SJCRH30 (cell line): ENCODE results near the gene ARHGEF16. TPM values are rescaled to one million over a fixed set of nuclear protein-coding genes. Genes with fewer than 3 reads are reported as not detected.

Experiments used
- DNase-seq, 2 experiments: peaks; one replicate each; pipeline ENCODE4 v3.0.0-alpha.2; 2015 to 2020
- H3K27ac ChIP-seq: fragments of 250-450 bp; sonication (Bioruptor Pico); 2 replicates; pipeline ENCODE4 v1.5.1; 2020; ENCODE audit warnings: mild to moderate bottlenecking, moderate library complexity
- H3K27me3 ChIP-seq: fragments of 250-450 bp; sonication (Bioruptor Pico); 2 replicates; pipeline ENCODE4 v1.5.1; 2020; ENCODE audit warnings: mild to moderate bottlenecking, moderate library complexity
- H3K36me3 ChIP-seq: fragments of 250-450 bp; sonication (Bioruptor Pico); 2 replicates; pipeline ENCODE4 v1.5.1; 2020; ENCODE audit warnings: mild to moderate bottlenecking, moderate library complexity
- H3K4me1 ChIP-seq: fragments of 250-450 bp; sonication (Bioruptor Pico); 2 replicates; pipeline ENCODE4 v1.5.1; 2020; ENCODE audit warnings: mild to moderate bottlenecking, moderate library complexity
- H3K4me3 ChIP-seq: fragments of 250-450 bp; sonication (Bioruptor Pico); 2 replicates; pipeline ENCODE4 v1.5.1; 2020; ENCODE audit warnings: mild to moderate bottlenecking, moderate library complexity
- H3K9me3 ChIP-seq: fragments of 250-450 bp; sonication (Bioruptor Pico); replicated peaks from 2 replicates; pipeline ENCODE4 v1.5.1; 2020; ENCODE audit warnings: mild to moderate bottlenecking, moderate library complexity
- total RNA-seq: library from RNA; depleted of rRNA; stranded (reverse); fragments of >200 nt; shearing (Covaris generic); gene quantifications from 2 replicates; pipeline ENCODE4 v1.2.3, GENCODE V29; 2014

Gene ARHGEF16
- total RNA-seq, 1 experiment from 2014 or later = 0.57 TPM

DNA sequence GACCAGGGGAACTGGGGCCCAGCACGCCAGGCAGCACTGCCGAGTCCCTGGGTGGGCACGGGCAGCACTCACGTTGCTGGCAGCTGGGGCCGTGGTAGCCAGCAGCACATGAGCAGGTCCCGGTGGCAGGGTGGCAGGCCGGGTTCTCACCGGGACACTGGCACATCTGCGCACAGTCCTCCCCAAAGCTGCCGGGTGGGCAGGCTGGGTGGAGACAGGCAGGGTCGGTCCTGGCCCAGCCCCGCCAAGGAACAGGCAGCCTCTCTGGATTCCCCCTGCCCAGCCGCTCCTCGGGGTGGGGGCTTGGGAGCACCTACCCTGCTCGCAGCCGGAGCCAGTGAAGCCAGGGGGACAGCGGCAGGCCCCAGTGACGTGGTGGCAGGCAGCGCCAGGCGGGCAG, 42.5 kb downstream of the ARHGEF16 start:
- Histone ChIP-seq H3K36me3 (no peaks in the 10 kb centered on the region), H3K27ac (no peak overlapping the region), H3K9me3 (no peaks in the 10 kb centered on the region), H3K4me3 (no peak overlapping the region), H3K4me1 (no peaks in the 10 kb centered on the region), H3K27me3 (peaks cover 50% of the 10 kb centered on the region)
- no peak for DNase-seq

- H3K4me3 ChIP-seq = no peak overlapping the region
- H3K27me3 ChIP-seq = peaks cover 54% of the 10 kb centered on the region
- no peaks in the 10 kb centered on the region for H3K36me3 ChIP-seq
- no peaks in the 10 kb centered on the region for H3K4me1 ChIP-seq
- H3K9me3 ChIP-seq = no peaks in the 10 kb centered on the region
- DNase-seq = no peak
- no peak overlapping the region for H3K27ac ChIP-seq
Measured at GRCh38 chr1:3497521-3497920, 43.1 kb downstream of the ARHGEF16 start.

GRCh38 chr1:3498246-3498930, 43.9 kb downstream of the ARHGEF16 start:
- Histone ChIP-seq H3K27ac (no peak overlapping the region), H3K4me1 (no peaks in the 10 kb centered on the region), H3K9me3 (no peaks in the 10 kb centered on the region), H3K27me3 (peaks cover 54% of the 10 kb centered on the region), H3K36me3 (no peaks in the 10 kb centered on the region), H3K4me3 (no peak overlapping the region)
- no peak for DNase-seq

- H3K4me1 ChIP-seq = no peaks in the 10 kb centered on the region
- no peaks in the 10 kb centered on the region for H3K36me3 ChIP-seq
- no peaks in the 10 kb centered on the region for H3K9me3 ChIP-seq
- H3K4me3 ChIP-seq = no peak overlapping the region
- peaks cover 54% of the 10 kb centered on the region for H3K27me3 ChIP-seq
- DNase-seq = no peak
- H3K27ac ChIP-seq = no peak overlapping the region
Measured at GRCh38 chr1:3498986-3499385, 44.5 kb downstream of the ARHGEF16 start.

- no peak for DNase-seq
- Histone ChIP-seq H3K4me1 (no peaks in the 10 kb centered on the region), H3K4me3 (no peak overlapping the region), H3K27ac (no peak overlapping the region), H3K36me3 (no peaks in the 10 kb centered on the region), H3K9me3 (no peaks in the 10 kb centered on the region), H3K27me3 (peaks cover 52% of the 10 kb centered on the region)
Measured at GRCh38 chr1:3499611-3500010, 45.1 kb downstream of the ARHGEF16 start.

DNA sequence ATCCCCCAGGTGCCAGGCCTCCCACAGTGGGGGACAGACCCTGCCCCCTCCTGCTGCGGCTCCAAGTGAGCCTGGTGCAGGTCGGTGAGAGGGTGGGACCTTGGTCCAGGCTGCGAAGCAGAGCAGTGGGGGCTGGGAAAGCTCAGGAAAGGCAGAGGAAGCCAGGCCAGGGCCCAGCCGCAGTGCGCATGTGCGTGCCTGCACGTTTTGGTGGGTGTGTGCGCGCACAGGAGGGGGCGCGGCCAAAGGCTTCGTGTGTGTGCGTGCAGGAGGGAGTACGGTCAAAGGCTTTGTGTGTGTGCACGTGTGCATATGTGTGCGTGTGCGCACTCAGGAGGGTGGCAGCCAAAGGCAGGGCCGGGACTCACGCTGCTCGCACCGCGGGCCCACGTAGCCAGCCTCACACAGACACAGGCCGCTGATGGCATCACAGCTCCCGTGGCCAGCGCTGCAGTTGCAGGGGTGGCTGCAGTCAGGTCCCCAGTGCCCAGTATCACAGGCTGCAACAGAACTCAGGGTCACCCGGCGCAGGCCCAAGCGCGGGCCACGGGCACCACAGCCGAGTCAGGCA, 45.9 kb downstream of the ARHGEF16 start:
- Histone ChIP-seq H3K27me3 (peaks cover 51% of the 10 kb centered on the region), H3K36me3 (no peaks in the 10 kb centered on the region), H3K9me3 (no peaks in the 10 kb centered on the region), H3K4me3 (no peak overlapping the region), H3K4me1 (no peaks in the 10 kb centered on the region), H3K27ac (no peak overlapping the region)
- DNase-seq = no peak

- Histone ChIP-seq H3K4me1 (no peaks in the 10 kb centered on the region), H3K4me3 (no peak overlapping the region), H3K27ac (no peak overlapping the region), H3K27me3 (peaks cover 43% of the 10 kb centered on the region), H3K36me3 (no peaks in the 10 kb centered on the region), H3K9me3 (no peaks in the 10 kb centered on the region)
- DNase-seq = no peak
Measured at GRCh38 chr1:3501437-3501836, 47.0 kb downstream of the ARHGEF16 start.

- Histone ChIP-seq H3K36me3 (no peaks in the 10 kb centered on the region), H3K27ac (no peak overlapping the region), H3K4me1 (no peaks in the 10 kb centered on the region), H3K4me3 (no peak overlapping the region), H3K27me3 (peaks cover 40% of the 10 kb centered on the region), H3K9me3 (no peaks in the 10 kb centered on the region)
- DNase-seq = peak; percentile 71
Measured at GRCh38 chr1:3501856-3502640, 47.6 kb downstream of the ARHGEF16 start.

DNA sequence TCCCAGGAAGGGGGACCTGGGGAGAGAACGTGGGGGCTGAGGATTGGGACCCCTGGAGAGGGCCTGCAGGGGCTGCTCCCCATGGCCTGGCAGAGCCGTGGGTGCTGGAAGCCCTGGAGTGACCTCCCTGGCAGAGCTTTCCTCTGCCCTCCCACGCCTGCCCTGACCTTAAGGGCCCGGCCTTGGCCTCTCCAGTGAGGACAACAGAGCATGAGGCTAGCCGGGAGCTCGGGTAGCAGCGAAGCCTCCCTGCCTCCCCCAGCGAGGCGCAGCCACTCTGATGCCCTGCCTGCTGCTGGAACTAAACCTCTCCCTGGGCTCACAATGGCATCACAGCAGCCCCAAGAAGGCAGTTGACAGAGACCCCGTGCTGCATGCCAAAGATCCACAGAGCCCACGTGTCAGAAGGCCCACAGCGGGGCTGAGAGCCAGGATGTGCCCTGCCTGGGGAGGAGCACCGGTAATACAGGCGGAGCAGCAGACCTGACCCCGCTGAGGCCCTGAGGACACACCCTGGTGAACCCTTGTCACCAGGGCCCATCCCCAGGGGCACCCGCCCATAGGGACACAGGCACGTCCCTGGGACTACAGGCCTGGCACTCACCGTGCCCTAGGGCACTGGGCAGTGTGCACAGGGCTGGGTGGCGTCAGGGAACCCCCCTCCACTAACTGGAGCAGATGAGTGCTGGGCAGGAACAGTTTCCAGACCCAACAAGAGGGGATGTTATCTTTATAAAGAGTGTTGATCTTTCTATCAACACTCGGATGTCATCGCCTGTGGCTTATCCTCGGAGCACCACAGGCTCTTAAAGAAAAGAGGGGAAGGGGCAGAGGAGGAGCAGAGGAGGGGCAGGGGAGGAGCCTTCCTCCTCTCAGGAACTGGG, 48.4 kb downstream of the ARHGEF16 start:
- no peak for DNase-seq
- Histone ChIP-seq H3K27ac (no peak overlapping the region), H3K4me1 (no peaks in the 10 kb centered on the region), H3K4me3 (no peak overlapping the region), H3K27me3 (peaks cover 36% of the 10 kb centered on the region), H3K36me3 (no peaks in the 10 kb centered on the region), H3K9me3 (no peaks in the 10 kb centered on the region)

GRCh38 chr1:3503525-3503886, 49.0 kb downstream of the ARHGEF16 start:
- Histone ChIP-seq H3K4me3 (no peak overlapping the region), H3K36me3 (no peaks in the 10 kb centered on the region), H3K4me1 (no peaks in the 10 kb centered on the region), H3K27me3 (peaks cover 36% of the 10 kb centered on the region), H3K27ac (no peak overlapping the region), H3K9me3 (no peaks in the 10 kb centered on the region)
- no peak for DNase-seq

DNA sequence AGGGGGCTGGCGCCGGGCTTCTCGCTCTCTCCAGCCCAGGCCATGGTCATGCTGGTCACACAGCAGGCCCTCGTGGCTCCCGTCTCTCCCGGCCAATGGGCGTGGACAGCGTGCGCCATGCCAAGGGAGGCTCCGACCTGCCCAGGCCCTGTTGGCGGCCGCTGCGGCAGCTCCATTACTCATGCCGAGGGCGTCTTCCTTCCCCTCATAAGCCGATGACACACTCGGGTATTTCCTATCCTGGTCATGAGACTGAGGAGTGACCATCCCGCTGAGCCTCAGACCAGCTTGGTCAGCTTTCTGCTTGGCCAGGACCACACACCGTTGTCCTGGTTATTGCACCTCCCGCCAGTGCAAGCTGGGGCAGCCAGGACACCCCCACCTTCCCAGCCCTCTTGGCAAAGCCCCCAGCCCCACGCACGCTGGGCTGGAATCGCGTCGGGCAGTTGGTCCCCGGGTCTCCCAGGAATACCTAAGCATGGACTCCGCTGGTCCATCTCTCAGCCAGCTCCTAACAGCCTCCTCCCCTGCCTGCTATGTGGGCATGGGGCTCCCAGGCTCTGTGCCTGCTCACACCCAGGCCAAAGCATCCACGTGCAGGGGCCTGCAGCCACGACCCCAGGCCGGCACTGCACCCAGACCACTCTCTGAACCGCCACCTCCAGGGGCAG, 49.8 kb downstream of the ARHGEF16 start:
- Histone ChIP-seq H3K36me3 (no peaks in the 10 kb centered on the region), H3K4me3 (no peak overlapping the region), H3K27ac (no peak overlapping the region)

GRCh38 chr1:3504822-3505153, 50.3 kb downstream of the ARHGEF16 start:
- H3K9me3 ChIP-seq = no peaks in the 10 kb centered on the region
- H3K4me3 ChIP-seq = no peak overlapping the region
- no peak overlapping the region for H3K27ac ChIP-seq
- H3K27me3 ChIP-seq = peaks cover 23% of the 10 kb centered on the region
- H3K36me3 ChIP-seq = no peaks in the 10 kb centered on the region
- H3K4me1 ChIP-seq = no peaks in the 10 kb centered on the region
- DNase-seq = no peak

More for the DNA sequence above, 49.8 kb downstream of the ARHGEF16 start:
- H3K27me3 ChIP-seq = peaks cover 28% of the 10 kb centered on the region
- DNase-seq = no peak
- no peaks in the 10 kb centered on the region for H3K4me1 ChIP-seq
- H3K9me3 ChIP-seq = no peaks in the 10 kb centered on the region

DNA sequence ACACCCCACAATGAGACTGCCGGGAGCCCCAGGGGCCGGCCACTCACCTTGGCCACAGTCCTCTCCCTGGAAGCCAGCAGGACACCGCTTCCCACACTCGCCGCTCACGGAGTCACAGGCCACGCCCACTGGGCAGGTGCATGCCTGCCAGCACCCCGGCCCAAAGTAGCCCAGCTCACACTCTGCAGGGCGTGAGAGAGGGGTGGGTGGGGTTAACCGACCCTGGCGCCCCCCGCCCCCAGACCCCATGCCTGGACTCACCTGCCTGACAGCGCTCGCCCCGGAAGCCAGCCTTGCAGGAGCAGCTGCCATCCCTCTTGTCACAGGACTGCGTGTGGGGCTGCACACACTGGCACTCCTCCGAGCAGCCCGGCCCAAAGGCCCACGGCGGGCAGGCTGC, 50.7 kb downstream of the ARHGEF16 start:
- Histone ChIP-seq H3K27me3 (peaks cover 19% of the 10 kb centered on the region), H3K4me3 (no peak overlapping the region), H3K27ac (no peak overlapping the region), H3K36me3 (no peaks in the 10 kb centered on the region), H3K9me3 (no peaks in the 10 kb centered on the region), H3K4me1 (no peaks in the 10 kb centered on the region)
- DNase-seq = no peak

GRCh38 chr1:3506041-3506440, 51.6 kb downstream of the ARHGEF16 start:
- H3K27ac ChIP-seq = no peak overlapping the region
- no peak overlapping the region for H3K4me3 ChIP-seq
- DNase-seq = no peak
- no peaks in the 10 kb centered on the region for H3K4me1 ChIP-seq
- H3K27me3 ChIP-seq = peaks cover 17% of the 10 kb centered on the region
- no peaks in the 10 kb centered on the region for H3K36me3 ChIP-seq
- no peaks in the 10 kb centered on the region for H3K9me3 ChIP-seq
